ENCODE data around the gene ADARB2. TPM values are rescaled to one million over a fixed set of nuclear protein-coding genes. Genes with fewer than 3 reads are reported as not detected.
A peak's percentile ranks its signal among the peaks of the same experiment; 100 is the strongest.

Gene ADARB2
- total RNA-seq, 1 donor from 2014 or later = 1.2 TPM

- intact Hi-C loops (cut with DNase I) = no loop called here
- no peaks in the 10 kb centered on the region for H3K9me3 ChIP-seq
- ATAC-seq = no peak
Measured at GRCh38 chr10:1363446-1364121, 373.7 kb downstream of the ADARB2 start.

GRCh38 chr10:1362589-1363445 lies 374.5 kb downstream of the ADARB2 start:
- intact Hi-C loops (cut with DNase I) = no loop called here
- Histone ChIP-seq H3K4me1 (no peaks in the 10 kb centered on the region), H3K36me3 (no peaks in the 10 kb centered on the region), H3K27ac (no peak overlapping the region), H3K4me3 (no peak overlapping the region), H3K9me3 (no peaks in the 10 kb centered on the region), H3K27me3 (peaks cover 7% of the 10 kb centered on the region)
- DNase-seq = peak; percentile 57
- no peak for ATAC-seq
- TF ChIP-seq CTCF (IDR thresholded peaks at IDR 0.05) = no peak

More at GRCh38 chr10:1363446-1364121, 373.7 kb downstream of the ADARB2 start:
- Histone ChIP-seq H3K4me1 (no peaks in the 10 kb centered on the region), H3K27me3 (peaks cover 7% of the 10 kb centered on the region), H3K27ac (no peak overlapping the region), H3K4me3 (no peak overlapping the region), H3K36me3 (no peaks in the 10 kb centered on the region)
- DNase-seq = peak; percentile 57
- TF ChIP-seq CTCF (IDR thresholded peaks at IDR 0.05) = no peak

GRCh38 chr10:1361411-1362105 lies 375.8 kb downstream of the ADARB2 start:
- H3K27me3 ChIP-seq = peaks cover 13% of the 10 kb centered on the region
- ATAC-seq = no peak

GRCh38 chr10:1360558-1361164 lies 376.7 kb downstream of the ADARB2 start:
- peak; percentile 39 for DNase-seq
- Histone ChIP-seq H3K4me3 (no peak overlapping the region), H3K4me1 (no peaks in the 10 kb centered on the region), H3K27ac (no peak overlapping the region), H3K27me3 (peaks cover 13% of the 10 kb centered on the region), H3K9me3 (no peaks in the 10 kb centered on the region), H3K36me3 (no peaks in the 10 kb centered on the region)
- ATAC-seq = no peak
- TF ChIP-seq CTCF (IDR thresholded peaks at IDR 0.05) = no peak
- intact Hi-C loops (cut with DNase I) = no loop called here

More at GRCh38 chr10:1361411-1362105, 375.8 kb downstream of the ADARB2 start:
- H3K9me3 ChIP-seq = no peaks in the 10 kb centered on the region
- H3K4me1 ChIP-seq = no peaks in the 10 kb centered on the region
- no peak for DNase-seq
- no peaks in the 10 kb centered on the region for H3K36me3 ChIP-seq
- H3K4me3 ChIP-seq = no peak overlapping the region
- H3K27ac ChIP-seq = no peak overlapping the region
- intact Hi-C loops (cut with DNase I) = no loop called here
- TF ChIP-seq CTCF (IDR thresholded peaks at IDR 0.05) = no peak

- ATAC-seq (no peak), DNase-seq (peak; percentile 59)
- Histone ChIP-seq H3K4me3 (no peak overlapping the region), H3K9me3 (no peaks in the 10 kb centered on the region), H3K27me3 (peaks cover 13% of the 10 kb centered on the region), H3K4me1 (no peaks in the 10 kb centered on the region), H3K36me3 (no peaks in the 10 kb centered on the region), H3K27ac (no peak overlapping the region)
- intact Hi-C loops (cut with DNase I) = no loop called here
- no peak for TF ChIP-seq CTCF (IDR thresholded peaks at IDR 0.05)
Measured at GRCh38 chr10:1360011-1360557, 377.2 kb downstream of the ADARB2 start.
